A673 (cell line): ENCODE results near the gene MSL1. TPM values are rescaled to one million over a fixed set of nuclear protein-coding genes. Genes with fewer than 3 reads are reported as not detected.

Experiments used
- BruUV-seq: library from RNA; stranded (reverse); fragments of 400-500 nt; replicated peaks from 2 replicates; lab custom pipeline; 2021; lab: Mats Ljungman, UMichigan
- CTCF ChIA-PET: fragments of 300-600 bp; sonication (Branson Sonifier 250); formaldehyde crosslinking; loops from one replicate; lab custom pipeline; 2022; ENCODE audit warnings: antibody characterized with exemption; lab: Charles Lee
- POLR2A ChIA-PET: fragments of 300-600 bp; sonication (Branson Sonifier 250); formaldehyde crosslinking; loops from one replicate; lab custom pipeline; 2022; ENCODE audit warnings: antibody characterized with exemption; ENCODE audit not compliant: low non-redundant PET; lab: Charles Lee
- DNase-seq: peaks from one replicate; pipeline ENCODE4 v3.0.0-alpha.2; 2015; ENCODE audit warnings: low spot score
- H3K27ac ChIP-seq: fragments of 200-600 bp; sonication (generic); 2 replicates; pipeline ENCODE4 v1.5.1; 2016; ENCODE audit warnings: mixed run types, low read depth, mild to moderate bottlenecking, mixed read lengths, antibody characterized with exemption, low read length; ENCODE audit not compliant: poor library complexity, severe bottlenecking
- H3K27me3 ChIP-seq: fragments of 200-600 bp; sonication (generic); replicated peaks from 2 replicates; pipeline ENCODE4 v1.6.1; 2017; ENCODE audit warnings: mixed run types, low read depth, mild to moderate bottlenecking, mixed read lengths, antibody characterized with exemption, low read length; ENCODE audit not compliant: insufficient read depth, poor library complexity
- H3K36me3 ChIP-seq: fragments of 200-600 bp; sonication (generic); 2 replicates; pipeline ENCODE4 v1.6.1; 2016; ENCODE audit warnings: mixed run types, mild to moderate bottlenecking, mixed read lengths, antibody characterized with exemption, low read length; ENCODE audit not compliant: insufficient read depth, poor library complexity, severe bottlenecking
- H3K4me1 ChIP-seq: fragments of 200-600 bp; sonication (generic); 2 replicates; pipeline ENCODE4 v1.6.1; 2017; ENCODE audit warnings: mixed run types, mild to moderate bottlenecking, mixed read lengths, antibody characterized with exemption, low read length; ENCODE audit not compliant: insufficient read depth, poor library complexity, severe bottlenecking
- H3K4me3 ChIP-seq: fragments of 200-600 bp; sonication (generic); 2 replicates; pipeline ENCODE4 v1.5.1; 2016; ENCODE audit warnings: low read depth, mixed run types, mild to moderate bottlenecking, mixed read lengths, low read length; ENCODE audit not compliant: poor library complexity, severe bottlenecking
- H3K9me3 ChIP-seq: fragments of 200-600 bp; sonication (generic); 2 replicates; pipeline ENCODE4 v1.6.1; 2016; ENCODE audit warnings: mixed run types, low read depth, mild to moderate bottlenecking, mixed read lengths, antibody characterized with exemption, low read length; ENCODE audit not compliant: poor library complexity, severe bottlenecking
- CTCF ChIP-seq: fragments of 300-800, 200-600 bp; sonication (generic); conservative IDR thresholded peaks from 2 replicates; pipeline ENCODE4 v1.5.1; 2017; ENCODE audit warnings: low read depth, mild to moderate bottlenecking, antibody characterized with exemption, low read length, moderate library complexity, mixed read lengths
- EZH2 ChIP-seq: fragments of 200-600 bp; sonication (generic); IDR thresholded peaks from 2 replicates; pipeline ENCODE4 v1.6.1; 2017; ENCODE audit warnings: borderline replicate concordance, low read depth, mild to moderate bottlenecking, mixed read lengths, antibody characterized with exemption, low read length; ENCODE audit not compliant: poor library complexity, severe bottlenecking
- intact Hi-C: fragments of 100-400 bp; cut with micrococcal nuclease; formaldehyde crosslinking; loops from one replicate; pipeline ENCODE4 v1.10.0; 2022; ENCODE audit not compliant: unreplicated experiment
- total RNA-seq: library from RNA; stranded (reverse); gene quantifications from 2 replicates; pipeline ENCODE4 v1.2.3, GENCODE V29; 2021

Gene MSL1
- total RNA-seq, 1 experiment from 2014 or later, result 59.9 TPM

GRCh38 chr17:40076591-40076990 lies 45.2 kb upstream of the MSL1 start:
- BruUV-seq, result no TSS peak

GRCh38 chr17:40079545-40079944 lies 42.2 kb upstream of the MSL1 start:
- no peak for TF ChIP-seq CTCF
- TF ChIP-seq EZH2, result no peak
- H3K4me1 ChIP-seq, result peaks cover 6% of the 10 kb centered on the region
- DNase-seq, result no peak
- H3K27me3 ChIP-seq, result no peaks in the 10 kb centered on the region
- ChIA-PET CTCF (no interaction called here), POLR2A (no interaction called here)
- no TSS peak for BruUV-seq
- no peaks in the 10 kb centered on the region for H3K9me3 ChIP-seq
- no peaks in the 10 kb centered on the region for H3K36me3 ChIP-seq
- no peak overlapping the region for H3K27ac ChIP-seq
- no peak overlapping the region for H3K4me3 ChIP-seq
- intact Hi-C loops, result no loop called here

More at GRCh38 chr17:40076591-40076990, 45.2 kb upstream of the MSL1 start:
- no peak overlapping the region for H3K27ac ChIP-seq
- no peak for DNase-seq
- no peaks in the 10 kb centered on the region for H3K27me3 ChIP-seq
- no peaks in the 10 kb centered on the region for H3K9me3 ChIP-seq
- POLR2A ChIA-PET, result no interaction called here
- CTCF ChIA-PET, result interaction anchor here (1.1 to 1.9 kb wide), 2 partner anchors 10 to 37 kb away, joined by 3 to 6 read pairs; no protein-coding TSS in a partner anchor
- no peak overlapping the region for H3K4me3 ChIP-seq
- peaks cover 17% of the 10 kb centered on the region for H3K4me1 ChIP-seq
- intact Hi-C loops, result no loop called here
- H3K36me3 ChIP-seq, result no peaks in the 10 kb centered on the region
- TF ChIP-seq EZH2, result no peak
- TF ChIP-seq CTCF, result no peak

- CTCF ChIA-PET, result no interaction called here
These were observed 37.3 kb upstream of the MSL1 start for GRCh38 chr17:40084477-40084876.

More at GRCh38 chr17:40084477-40084876, 37.3 kb upstream of the MSL1 start:
- Histone ChIP-seq H3K27me3 (no peaks in the 10 kb centered on the region), H3K27ac (no peak overlapping the region), H3K9me3 (no peaks in the 10 kb centered on the region), H3K4me1 (no peaks in the 10 kb centered on the region), H3K4me3 (no peak overlapping the region), H3K36me3 (peaks cover 4% of the 10 kb centered on the region)
- TF ChIP-seq EZH2 (no peak), CTCF (no peak)
- POLR2A ChIA-PET, result no interaction called here
- no TSS peak for BruUV-seq
- DNase-seq, result no peak
- intact Hi-C loops, result loop anchor here (10.0 kb wide), 1 partner anchor 50 kb away; no protein-coding TSS in a partner anchor
